GM23338 (cell line): ENCODE data around the gene MXRA7. TPM values are rescaled to one million over a fixed set of nuclear protein-coding genes. Genes with fewer than 3 reads are reported as not detected.

Experiments used
- ATAC-seq: fragments of 200-7000 bp; cut with Tn5 transposase; 3 replicates; pipeline ENCODE4 v1.9.1; 2020
- DNase-seq: peaks from one replicate; pipeline ENCODE4 v3.0.0-alpha.2; 2015; ENCODE audit warnings: low spot score
- H2AFZ ChIP-seq: fragments of 200-600 bp; sonication (generic); 2 replicates; pipeline ENCODE4 v1.8.0; 2016; ENCODE audit warnings: antibody characterized with exemption, mild to moderate bottlenecking, moderate library complexity
- H3F3A ChIP-seq: fragments of 200-600 bp; sonication (generic); replicated peaks from 2 replicates; pipeline ENCODE4 v1.8.0; 2017; ENCODE audit warnings: antibody characterized with exemption, mixed run types, low read depth
- H3K27ac ChIP-seq: fragments of 200-600 bp; sonication (generic); 2 replicates; pipeline ENCODE4 v1.6.1; 2016; ENCODE audit warnings: low read depth
- H3K27me3 ChIP-seq: fragments of 200-600 bp; sonication (generic); 2 replicates; pipeline ENCODE4 v1.8.0; 2016; ENCODE audit warnings: mild to moderate bottlenecking, mixed run types, moderate library complexity; ENCODE audit not compliant: insufficient read depth
- H3K36me3 ChIP-seq: fragments of 200-600 bp; sonication (generic); 2 replicates; pipeline ENCODE4 v1.8.0; 2016; ENCODE audit warnings: mild to moderate bottlenecking; ENCODE audit not compliant: insufficient read depth
- H3K4me1 ChIP-seq: fragments of 200-600 bp; sonication (generic); 2 replicates; pipeline ENCODE4 v1.8.0; 2016; ENCODE audit warnings: mild to moderate bottlenecking, moderate library complexity; ENCODE audit not compliant: insufficient read depth
- H3K4me2 ChIP-seq: fragments of 200-600 bp; sonication (generic); 2 replicates; pipeline ENCODE4 v1.7.1; 2017; ENCODE audit warnings: mixed run types
- H3K4me3 ChIP-seq: fragments of 200-600 bp; sonication (generic); 2 replicates; pipeline ENCODE4 v1.6.1; 2016; ENCODE audit warnings: mixed run types
- H3K79me2 ChIP-seq: fragments of 200-600 bp; sonication (generic); replicated peaks from 2 replicates; pipeline ENCODE4 v1.8.0; 2017; ENCODE audit warnings: mild to moderate bottlenecking; ENCODE audit not compliant: insufficient read depth
- H3K9me2 ChIP-seq: fragments of 200-600 bp; sonication (generic); 2 replicates; pipeline ENCODE4 v1.8.0; 2017; ENCODE audit not compliant: insufficient read depth
- H4K20me1 ChIP-seq: fragments of 200-600 bp; sonication (generic); replicated peaks from 2 replicates; pipeline ENCODE4 v1.8.0; 2017; ENCODE audit warnings: mild to moderate bottlenecking; ENCODE audit not compliant: insufficient read depth
- H3K27ac Mint-ChIP-seq: 2 replicates; pipeline ENCODE4 v1.8.0; 2020; ENCODE audit warnings: inconsistent platforms, mild to moderate bottlenecking, moderate library complexity, mixed read lengths
- H3K27me3 Mint-ChIP-seq: 3 replicates; pipeline ENCODE4 v1.8.0; 2022; ENCODE audit warnings: low read depth, mild to moderate bottlenecking, moderate library complexity, mixed read lengths, inconsistent platforms; ENCODE audit not compliant: insufficient read depth, poor library complexity
- H3K36me3 Mint-ChIP-seq: 3 replicates; pipeline ENCODE4 v1.8.0; 2021; ENCODE audit warnings: low read depth, mild to moderate bottlenecking, inconsistent platforms, moderate library complexity, mixed read lengths
- H3K4me1 Mint-ChIP-seq: 3 replicates; pipeline ENCODE4 v1.8.0; 2020; ENCODE audit warnings: mild to moderate bottlenecking, inconsistent platforms, mixed read lengths
- H3K4me3 Mint-ChIP-seq: 3 replicates; pipeline ENCODE4 v1.8.0; 2021; ENCODE audit warnings: moderate library complexity, mild to moderate bottlenecking, inconsistent platforms, mixed read lengths
- H3K9me3 Mint-ChIP-seq: 3 replicates; pipeline ENCODE4 v1.8.0; 2020; ENCODE audit warnings: moderate library complexity, mild to moderate bottlenecking, inconsistent platforms, mixed read lengths
- EZH2 ChIP-seq: fragments of 200-600 bp; sonication (generic); IDR thresholded peaks from one replicate; pipeline ENCODE4 v1.8.0; 2017; ENCODE audit warnings: antibody characterized with exemption, mild to moderate bottlenecking, low read depth; ENCODE audit not compliant: unreplicated experiment
- JUNB ChIP-seq: IDR thresholded peaks from one replicate; pipeline ENCODE4 v1.6.1; 2016; ENCODE audit warnings: antibody characterized with exemption; ENCODE audit not compliant: unreplicated experiment
- NANOG ChIP-seq: IDR thresholded peaks from 2 replicates; pipeline ENCODE4 v1.6.1; 2016; ENCODE audit warnings: antibody characterized with exemption, borderline replicate concordance
- STAT1 ChIP-seq: IDR thresholded peaks from one replicate; pipeline ENCODE4 v1.6.1; 2016; ENCODE audit warnings: antibody characterized with exemption; ENCODE audit not compliant: unreplicated experiment
- ZNF114 ChIP-seq: fragments of 250-450 bp; sonication (Bioruptor Pico); IDR thresholded peaks from 2 replicates; pipeline ENCODE4 v1.5.0; 2020; ENCODE audit warnings: mild to moderate bottlenecking, moderate library complexity
- ZNF331 ChIP-seq: fragments of 250-450 bp; sonication (Bioruptor Pico); IDR thresholded peaks from 2 replicates; pipeline ENCODE4 v1.5.0; 2020; ENCODE audit warnings: low read depth, mild to moderate bottlenecking, moderate library complexity
- polyA plus RNA-seq: library from polyadenylated mRNA; unstranded; fragments of >200 nt; fragmentation: Nextera tagmentation; extraction: Ambion mirVana; gene quantifications from 2 replicates; pipeline ENCODE4 v1.2.1, GENCODE V29; 2016
- total RNA-seq: library from RNA; depleted of rRNA; stranded (reverse); fragments of >200 nt; shearing (Covaris generic); gene quantifications from 2 replicates; pipeline ENCODE4 v1.2.3, GENCODE V29; 2014
- TF ChIP-seq, protein P1 (sequence below): IDR thresholded peaks from one replicate; pipeline ENCODE4 v1.6.1; 2018; ENCODE audit warnings: antibody characterized with exemption; ENCODE audit not compliant: unreplicated experiment
- TF ChIP-seq, protein P2 (sequence below): fragments of 250-450 bp; sonication (Bioruptor Pico); IDR thresholded peaks from 2 replicates; pipeline ENCODE4 v1.5.0; 2020; ENCODE audit warnings: mild to moderate bottlenecking, moderate library complexity
- TF ChIP-seq, protein P3 (sequence below), 2 experiments: fragments of 200-600 bp in 1 of 2; sonication (generic) in 1 of 2; conservative IDR thresholded peaks; 2 replicates each; pipeline versions ENCODE4 v1.5.1 to v1.6.1; 2016 to 2017; ENCODE audit warnings: antibody characterized with exemption in 2 of 2, low read depth in 2 of 2, mild to moderate bottlenecking in 2 of 2, moderate library complexity in 1 of 2

MXRA7 gene
- total and polyA plus RNA-seq, 2 experiments from 2014 or later = 12.1 to 46.6 TPM

DNA sequence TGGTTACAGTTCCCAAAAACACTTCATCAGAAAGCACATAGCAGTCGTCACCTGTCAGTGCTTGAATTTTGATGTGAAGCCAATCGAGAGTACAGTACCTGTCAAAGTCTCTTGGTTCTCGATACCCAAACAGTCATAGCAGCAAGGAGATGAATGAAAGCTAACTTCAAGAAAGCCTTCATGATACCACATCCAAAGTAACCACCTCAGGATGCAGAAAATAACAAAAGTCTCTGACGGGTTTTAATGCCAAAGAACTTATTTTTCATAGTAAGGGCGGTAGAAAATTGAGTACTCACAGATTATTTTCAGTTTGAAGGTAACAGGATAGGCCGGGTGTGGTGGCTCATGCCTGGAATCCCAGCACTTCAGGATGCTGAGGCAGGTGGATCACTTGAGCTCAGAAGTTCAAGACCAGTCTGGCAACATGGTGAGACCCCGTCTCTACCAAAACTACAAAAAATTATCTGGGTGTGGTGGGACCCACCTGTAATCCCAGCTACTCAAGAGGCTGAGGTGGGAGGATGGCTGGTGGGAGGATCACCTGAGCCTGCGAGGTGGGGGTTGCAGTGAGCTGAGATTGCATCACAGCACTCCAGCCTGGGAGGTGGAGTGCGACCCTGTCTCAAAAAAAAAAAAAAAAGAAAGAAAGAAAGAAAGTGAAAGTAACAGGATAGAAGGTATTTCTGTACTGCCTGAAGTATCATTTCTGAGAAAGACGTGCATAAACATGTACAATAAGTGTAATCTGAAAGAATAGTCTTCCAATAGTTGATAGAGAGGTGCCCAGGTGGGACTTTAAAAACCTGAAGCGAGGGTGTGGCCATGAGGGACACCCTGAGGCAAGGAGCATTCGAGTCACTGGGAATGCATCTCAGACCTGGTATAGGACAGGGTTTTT lies 42.5 kb upstream of the MXRA7 start:
- ATAC-seq (no peak), DNase-seq (no peak)
- H4K20me1 ChIP-seq = no peaks in the 10 kb centered on the region
- no peak overlapping the region for H2AFZ ChIP-seq
- H3F3A ChIP-seq = no peaks in the 10 kb centered on the region
- Mint-ChIP-seq H3K27me3 (peaks cover 3% of the 10 kb centered on the region), H3K9me3 (no peaks in the 10 kb centered on the region; the same call in 2 of the 3 replicates), H3K36me3 (peaks cover 26% of the 10 kb centered on the region), H3K4me1 (no peaks in the 10 kb centered on the region), H3K27ac (peak overlapping the region; percentile 52; the same call in 1 of the 2 replicates), H3K4me3 (no peak overlapping the region)
- no peaks in the 10 kb centered on the region for H3K79me2 ChIP-seq
- no peak overlapping the region for H3K4me2 ChIP-seq
- H3K4me1 ChIP-seq = no peaks in the 10 kb centered on the region
- no peak for TF ChIP-seq EZH2
- no peaks in the 10 kb centered on the region for H3K36me3 ChIP-seq
- no peaks in the 10 kb centered on the region for H3K27me3 ChIP-seq
- no peak overlapping the region for H3K27ac ChIP-seq
- no peak overlapping the region for H3K4me3 ChIP-seq
- no peaks in the 10 kb centered on the region for H3K9me2 ChIP-seq

DNA sequence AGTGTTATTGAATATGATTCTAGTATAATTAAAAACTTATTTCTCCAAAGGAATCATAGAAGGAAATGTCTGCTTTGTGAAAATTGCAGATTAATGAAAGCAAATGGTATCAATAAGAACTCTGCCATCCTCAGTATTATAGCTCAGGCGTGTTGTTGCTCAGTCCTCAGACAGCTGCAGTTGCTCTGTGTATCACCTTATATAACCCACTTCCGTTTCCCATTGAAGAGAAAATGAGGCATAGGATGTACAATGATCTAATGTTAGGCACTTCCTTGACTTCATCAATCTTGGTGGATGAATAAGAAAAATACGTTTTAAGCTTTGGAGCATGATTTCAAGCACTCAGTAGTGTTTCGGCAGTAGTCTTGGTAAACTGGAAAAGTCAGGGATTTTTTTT lies 41.2 kb upstream of the MXRA7 start:
- H3K4me1 Mint-ChIP-seq = no peaks in the 10 kb centered on the region
- peaks cover 3% of the 10 kb centered on the region for H3K27me3 Mint-ChIP-seq
- no peaks in the 10 kb centered on the region for H3K4me1 ChIP-seq
- H3F3A ChIP-seq = no peaks in the 10 kb centered on the region
- H3K4me3 Mint-ChIP-seq = no peak overlapping the region
- no peaks in the 10 kb centered on the region for H3K79me2 ChIP-seq
- no peak overlapping the region for H3K27ac Mint-ChIP-seq
- no peak overlapping the region for H3K4me3 ChIP-seq
- H3K4me2 ChIP-seq = no peak overlapping the region
- no peaks in the 10 kb centered on the region for H3K27me3 ChIP-seq
- no peak overlapping the region for H3K27ac ChIP-seq
- no peak overlapping the region for H2AFZ ChIP-seq
- H3K9me3 Mint-ChIP-seq = no peaks in the 10 kb centered on the region; the same call in 2 of the 3 replicates
- H3K36me3 Mint-ChIP-seq = peaks cover 14% of the 10 kb centered on the region
- no peaks in the 10 kb centered on the region for H4K20me1 ChIP-seq
- H3K36me3 ChIP-seq = no peaks in the 10 kb centered on the region
- H3K9me2 ChIP-seq = no peaks in the 10 kb centered on the region
- DNase-seq (no peak), ATAC-seq (no peak)
- no peak for TF ChIP-seq ZNF114 (CRISPR knock-in tag)
- TF ChIP-seq, protein P1, sequence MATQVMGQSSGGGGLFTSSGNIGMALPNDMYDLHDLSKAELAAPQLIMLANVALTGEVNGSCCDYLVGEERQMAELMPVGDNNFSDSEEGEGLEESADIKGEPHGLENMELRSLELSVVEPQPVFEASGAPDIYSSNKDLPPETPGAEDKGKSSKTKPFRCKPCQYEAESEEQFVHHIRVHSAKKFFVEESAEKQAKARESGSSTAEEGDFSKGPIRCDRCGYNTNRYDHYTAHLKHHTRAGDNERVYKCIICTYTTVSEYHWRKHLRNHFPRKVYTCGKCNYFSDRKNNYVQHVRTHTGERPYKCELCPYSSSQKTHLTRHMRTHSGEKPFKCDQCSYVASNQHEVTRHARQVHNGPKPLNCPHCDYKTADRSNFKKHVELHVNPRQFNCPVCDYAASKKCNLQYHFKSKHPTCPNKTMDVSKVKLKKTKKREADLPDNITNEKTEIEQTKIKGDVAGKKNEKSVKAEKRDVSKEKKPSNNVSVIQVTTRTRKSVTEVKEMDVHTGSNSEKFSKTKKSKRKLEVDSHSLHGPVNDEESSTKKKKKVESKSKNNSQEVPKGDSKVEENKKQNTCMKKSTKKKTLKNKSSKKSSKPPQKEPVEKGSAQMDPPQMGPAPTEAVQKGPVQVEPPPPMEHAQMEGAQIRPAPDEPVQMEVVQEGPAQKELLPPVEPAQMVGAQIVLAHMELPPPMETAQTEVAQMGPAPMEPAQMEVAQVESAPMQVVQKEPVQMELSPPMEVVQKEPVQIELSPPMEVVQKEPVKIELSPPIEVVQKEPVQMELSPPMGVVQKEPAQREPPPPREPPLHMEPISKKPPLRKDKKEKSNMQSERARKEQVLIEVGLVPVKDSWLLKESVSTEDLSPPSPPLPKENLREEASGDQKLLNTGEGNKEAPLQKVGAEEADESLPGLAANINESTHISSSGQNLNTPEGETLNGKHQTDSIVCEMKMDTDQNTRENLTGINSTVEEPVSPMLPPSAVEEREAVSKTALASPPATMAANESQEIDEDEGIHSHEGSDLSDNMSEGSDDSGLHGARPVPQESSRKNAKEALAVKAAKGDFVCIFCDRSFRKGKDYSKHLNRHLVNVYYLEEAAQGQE = no peak
- no peak for TF ChIP-seq JUNB
- no peak for TF ChIP-seq ZNF331 (CRISPR knock-in tag)
- TF ChIP-seq, protein P2, sequence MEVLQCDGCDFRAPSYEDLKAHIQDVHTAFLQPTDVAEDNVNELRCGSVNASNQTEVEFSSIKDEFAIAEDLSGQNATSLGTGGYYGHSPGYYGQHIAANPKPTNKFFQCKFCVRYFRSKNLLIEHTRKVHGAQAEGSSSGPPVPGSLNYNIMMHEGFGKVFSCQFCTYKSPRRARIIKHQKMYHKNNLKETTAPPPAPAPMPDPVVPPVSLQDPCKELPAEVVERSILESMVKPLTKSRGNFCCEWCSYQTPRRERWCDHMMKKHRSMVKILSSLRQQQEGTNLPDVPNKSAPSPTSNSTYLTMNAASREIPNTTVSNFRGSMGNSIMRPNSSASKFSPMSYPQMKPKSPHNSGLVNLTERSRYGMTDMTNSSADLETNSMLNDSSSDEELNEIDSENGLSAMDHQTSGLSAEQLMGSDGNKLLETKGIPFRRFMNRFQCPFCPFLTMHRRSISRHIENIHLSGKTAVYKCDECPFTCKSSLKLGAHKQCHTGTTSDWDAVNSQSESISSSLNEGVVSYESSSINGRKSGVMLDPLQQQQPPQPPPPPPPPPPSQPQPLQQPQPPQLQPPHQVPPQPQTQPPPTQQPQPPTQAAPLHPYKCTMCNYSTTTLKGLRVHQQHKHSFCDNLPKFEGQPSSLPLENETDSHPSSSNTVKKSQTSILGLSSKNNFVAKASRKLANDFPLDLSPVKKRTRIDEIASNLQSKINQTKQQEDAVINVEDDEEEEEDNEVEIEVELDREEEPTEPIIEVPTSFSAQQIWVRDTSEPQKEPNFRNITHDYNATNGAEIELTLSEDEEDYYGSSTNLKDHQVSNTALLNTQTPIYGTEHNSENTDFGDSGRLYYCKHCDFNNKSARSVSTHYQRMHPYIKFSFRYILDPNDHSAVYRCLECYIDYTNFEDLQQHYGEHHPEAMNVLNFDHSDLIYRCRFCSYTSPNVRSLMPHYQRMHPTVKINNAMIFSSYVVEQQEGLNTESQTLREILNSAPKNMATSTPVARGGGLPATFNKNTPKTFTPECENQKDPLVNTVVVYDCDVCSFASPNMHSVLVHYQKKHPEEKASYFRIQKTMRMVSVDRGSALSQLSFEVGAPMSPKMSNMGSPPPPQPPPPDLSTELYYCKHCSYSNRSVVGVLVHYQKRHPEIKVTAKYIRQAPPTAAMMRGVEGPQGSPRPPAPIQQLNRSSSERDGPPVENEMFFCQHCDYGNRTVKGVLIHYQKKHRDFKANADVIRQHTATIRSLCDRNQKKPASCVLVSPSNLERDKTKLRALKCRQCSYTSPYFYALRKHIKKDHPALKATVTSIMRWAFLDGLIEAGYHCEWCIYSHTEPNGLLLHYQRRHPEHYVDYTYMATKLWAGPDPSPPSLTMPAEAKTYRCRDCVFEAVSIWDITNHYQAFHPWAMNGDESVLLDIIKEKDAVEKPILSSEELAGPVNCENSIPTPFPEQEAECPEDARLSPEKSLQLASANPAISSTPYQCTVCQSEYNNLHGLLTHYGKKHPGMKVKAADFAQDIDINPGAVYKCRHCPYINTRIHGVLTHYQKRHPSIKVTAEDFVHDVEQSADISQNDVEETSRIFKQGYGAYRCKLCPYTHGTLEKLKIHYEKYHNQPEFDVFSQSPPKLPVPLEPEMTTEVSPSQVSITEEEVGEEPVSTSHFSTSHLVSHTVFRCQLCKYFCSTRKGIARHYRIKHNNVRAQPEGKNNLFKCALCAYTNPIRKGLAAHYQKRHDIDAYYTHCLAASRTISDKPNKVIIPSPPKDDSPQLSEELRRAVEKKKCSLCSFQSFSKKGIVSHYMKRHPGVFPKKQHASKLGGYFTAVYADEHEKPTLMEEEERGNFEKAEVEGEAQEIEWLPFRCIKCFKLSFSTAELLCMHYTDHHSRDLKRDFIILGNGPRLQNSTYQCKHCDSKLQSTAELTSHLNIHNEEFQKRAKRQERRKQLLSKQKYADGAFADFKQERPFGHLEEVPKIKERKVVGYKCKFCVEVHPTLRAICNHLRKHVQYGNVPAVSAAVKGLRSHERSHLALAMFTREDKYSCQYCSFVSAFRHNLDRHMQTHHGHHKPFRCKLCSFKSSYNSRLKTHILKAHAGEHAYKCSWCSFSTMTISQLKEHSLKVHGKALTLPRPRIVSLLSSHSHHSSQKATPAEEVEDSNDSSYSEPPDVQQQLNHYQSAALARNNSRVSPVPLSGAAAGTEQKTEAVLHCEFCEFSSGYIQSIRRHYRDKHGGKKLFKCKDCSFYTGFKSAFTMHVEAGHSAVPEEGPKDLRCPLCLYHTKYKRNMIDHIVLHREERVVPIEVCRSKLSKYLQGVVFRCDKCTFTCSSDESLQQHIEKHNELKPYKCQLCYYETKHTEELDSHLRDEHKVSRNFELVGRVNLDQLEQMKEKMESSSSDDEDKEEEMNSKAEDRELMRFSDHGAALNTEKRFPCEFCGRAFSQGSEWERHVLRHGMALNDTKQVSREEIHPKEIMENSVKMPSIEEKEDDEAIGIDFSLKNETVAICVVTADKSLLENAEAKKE = no peak
- no peak for TF ChIP-seq EZH2
- TF ChIP-seq STAT1 = no peak
- TF ChIP-seq NANOG = no peak
- TF ChIP-seq, protein P3, sequence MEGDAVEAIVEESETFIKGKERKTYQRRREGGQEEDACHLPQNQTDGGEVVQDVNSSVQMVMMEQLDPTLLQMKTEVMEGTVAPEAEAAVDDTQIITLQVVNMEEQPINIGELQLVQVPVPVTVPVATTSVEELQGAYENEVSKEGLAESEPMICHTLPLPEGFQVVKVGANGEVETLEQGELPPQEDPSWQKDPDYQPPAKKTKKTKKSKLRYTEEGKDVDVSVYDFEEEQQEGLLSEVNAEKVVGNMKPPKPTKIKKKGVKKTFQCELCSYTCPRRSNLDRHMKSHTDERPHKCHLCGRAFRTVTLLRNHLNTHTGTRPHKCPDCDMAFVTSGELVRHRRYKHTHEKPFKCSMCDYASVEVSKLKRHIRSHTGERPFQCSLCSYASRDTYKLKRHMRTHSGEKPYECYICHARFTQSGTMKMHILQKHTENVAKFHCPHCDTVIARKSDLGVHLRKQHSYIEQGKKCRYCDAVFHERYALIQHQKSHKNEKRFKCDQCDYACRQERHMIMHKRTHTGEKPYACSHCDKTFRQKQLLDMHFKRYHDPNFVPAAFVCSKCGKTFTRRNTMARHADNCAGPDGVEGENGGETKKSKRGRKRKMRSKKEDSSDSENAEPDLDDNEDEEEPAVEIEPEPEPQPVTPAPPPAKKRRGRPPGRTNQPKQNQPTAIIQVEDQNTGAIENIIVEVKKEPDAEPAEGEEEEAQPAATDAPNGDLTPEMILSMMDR (conservative IDR thresholded peaks at IDR 0.05; ENCODE audit: low read depth in 2 of 2) = no peak
